ENCODE results near the gene VPS13D. TPM values are rescaled to one million over a fixed set of nuclear protein-coding genes. Genes with fewer than 3 reads are reported as not detected.

Gene VPS13D
- total RNA-seq, 2 experiments from 2014 or later: 32.5 to 39.9 TPM

GRCh38 chr1:12232221-12232620 lies 2.4 kb downstream of the VPS13D start:
- Mint-ChIP-seq H3K27ac (no peak overlapping the region), H3K36me3 (ENCODE audit: low read depth) (peaks cover 18% of the 10 kb centered on the region), H3K4me1 (ENCODE audit: low read depth) (peaks cover 14% of the 10 kb centered on the region), H3K4me3 (no peak overlapping the region), H3K27me3 (ENCODE audit: low read depth) (peaks cover 3% of the 10 kb centered on the region), H3K9me3 (ENCODE audit: insufficient read depth) (no peaks in the 10 kb centered on the region)
- ATAC-seq (no peak), DNase-seq (no peak)
- ChIA-PET POLR2A (interaction anchor here (0.7 kb wide), 1 partner anchor 17 kb away, joined by 3 read pairs; no protein-coding TSS in a partner anchor), CTCF (interaction anchor here (6.9 kb wide), 1 partner anchor 107 kb away, joined by 55 read pairs; no protein-coding TSS in a partner anchor)

GRCh38 chr1:12244078-12244477 lies 14.2 kb downstream of the VPS13D start:
- Mint-ChIP-seq H3K27me3 (ENCODE audit: low read depth) (no peaks in the 10 kb centered on the region), H3K9me3 (ENCODE audit: insufficient read depth) (no peaks in the 10 kb centered on the region), H3K4me3 (no peak overlapping the region), H3K4me1 (ENCODE audit: low read depth) (no peaks in the 10 kb centered on the region), H3K27ac (no peak overlapping the region), H3K36me3 (ENCODE audit: low read depth) (peaks cover 25% of the 10 kb centered on the region)
- ChIA-PET CTCF (interaction anchor here (0.7 to 6.2 kb wide), 16 partner anchors 10 to 436 kb away, joined by 3 to 60 read pairs (median 4); no protein-coding TSS in a partner anchor), POLR2A (no interaction called here)
- peak; percentile 27 for DNase-seq
- no peak for ATAC-seq

GRCh38 chr1:12244585-12244984 lies 14.8 kb downstream of the VPS13D start:
- Mint-ChIP-seq H3K4me1 (ENCODE audit: low read depth) (no peaks in the 10 kb centered on the region), H3K9me3 (ENCODE audit: insufficient read depth) (no peaks in the 10 kb centered on the region), H3K4me3 (no peak overlapping the region), H3K27ac (no peak overlapping the region), H3K27me3 (ENCODE audit: low read depth) (no peaks in the 10 kb centered on the region), H3K36me3 (ENCODE audit: low read depth) (peaks cover 28% of the 10 kb centered on the region)
- ATAC-seq (no peak), DNase-seq (no peak)
- CTCF ChIA-PET: interaction anchor here (0.7 to 6.2 kb wide), 13 partner anchors 10 to 436 kb away, joined by 3 to 60 read pairs (median 5); no protein-coding TSS in a partner anchor
- POLR2A ChIA-PET: no interaction called here

GRCh38 chr1:12245116-12245515 lies 15.3 kb downstream of the VPS13D start:
- H3K36me3 Mint-ChIP-seq (ENCODE audit: low read depth): peaks cover 32% of the 10 kb centered on the region
- H3K27me3 Mint-ChIP-seq (ENCODE audit: low read depth): no peaks in the 10 kb centered on the region
- ChIA-PET CTCF (interaction anchor here (1.2 to 6.2 kb wide), 7 partner anchors 11 to 124 kb away, joined by 3 to 60 read pairs (median 10); no protein-coding TSS in a partner anchor), POLR2A (interaction anchor here (0.7 kb wide), 1 partner anchor 76 kb away, joined by 3 read pairs; no protein-coding TSS in a partner anchor)
- DNase-seq (no peak), ATAC-seq (no peak)
- no peak overlapping the region for H3K27ac Mint-ChIP-seq
- H3K4me3 Mint-ChIP-seq: no peak overlapping the region
- no peaks in the 10 kb centered on the region for H3K4me1 Mint-ChIP-seq (ENCODE audit: low read depth)
- H3K9me3 Mint-ChIP-seq (ENCODE audit: insufficient read depth): no peaks in the 10 kb centered on the region

GRCh38 chr1:12245733-12246132 lies 15.9 kb downstream of the VPS13D start:
- ChIA-PET POLR2A (interaction anchor here (0.7 kb wide), 1 partner anchor 76 kb away, joined by 3 read pairs; no protein-coding TSS in a partner anchor), CTCF (interaction anchor here (1.2 to 6.2 kb wide), 4 partner anchors 19 to 121 kb away, joined by 3 to 60 read pairs (median 8); no protein-coding TSS in a partner anchor)
- H3K27ac Mint-ChIP-seq: no peak overlapping the region
- no peak for ATAC-seq
- no peak for DNase-seq
- no peaks in the 10 kb centered on the region for H3K9me3 Mint-ChIP-seq (ENCODE audit: insufficient read depth)
- no peak overlapping the region for H3K4me3 Mint-ChIP-seq
- no peaks in the 10 kb centered on the region for H3K4me1 Mint-ChIP-seq (ENCODE audit: low read depth)
- H3K36me3 Mint-ChIP-seq (ENCODE audit: low read depth): peaks cover 37% of the 10 kb centered on the region
- H3K27me3 Mint-ChIP-seq (ENCODE audit: low read depth): no peaks in the 10 kb centered on the region

- no peaks in the 10 kb centered on the region for H3K27me3 Mint-ChIP-seq (ENCODE audit: low read depth)
- POLR2A ChIA-PET: no interaction called here
These were observed 16.8 kb downstream of the VPS13D start for GRCh38 chr1:12246584-12246983.

GRCh38 chr1:12249181-12249580 lies 19.4 kb downstream of the VPS13D start:
- POLR2A ChIA-PET: no interaction called here

More at GRCh38 chr1:12246584-12246983, 16.8 kb downstream of the VPS13D start:
- Mint-ChIP-seq H3K36me3 (ENCODE audit: low read depth) (peaks cover 42% of the 10 kb centered on the region), H3K4me1 (ENCODE audit: low read depth) (no peaks in the 10 kb centered on the region), H3K9me3 (ENCODE audit: insufficient read depth) (no peaks in the 10 kb centered on the region), H3K27ac (no peak overlapping the region), H3K4me3 (no peak overlapping the region)
- DNase-seq (no peak), ATAC-seq (no peak)
- CTCF ChIA-PET: interaction anchor here (1.2 to 6.2 kb wide), 2 partner anchors 18 to 122 kb away, joined by 3 to 60 read pairs; no protein-coding TSS in a partner anchor

GRCh38 chr1:12249748-12250147 lies 19.9 kb downstream of the VPS13D start:
- no peak for ATAC-seq
- H3K9me3 Mint-ChIP-seq (ENCODE audit: insufficient read depth): no peaks in the 10 kb centered on the region
- H3K27me3 Mint-ChIP-seq (ENCODE audit: low read depth): no peaks in the 10 kb centered on the region
- H3K4me1 Mint-ChIP-seq (ENCODE audit: low read depth): no peaks in the 10 kb centered on the region
- CTCF ChIA-PET: interaction anchor here (1.0 kb wide), 1 partner anchor 125 kb away, joined by 3 read pairs; no protein-coding TSS in a partner anchor
- H3K4me3 Mint-ChIP-seq: no peak overlapping the region
- no peak for DNase-seq
- H3K27ac Mint-ChIP-seq: no peak overlapping the region
- POLR2A ChIA-PET: no interaction called here
- peaks cover 40% of the 10 kb centered on the region for H3K36me3 Mint-ChIP-seq (ENCODE audit: low read depth)

More at GRCh38 chr1:12249181-12249580, 19.4 kb downstream of the VPS13D start:
- ATAC-seq: no peak
- Mint-ChIP-seq H3K4me1 (ENCODE audit: low read depth) (no peaks in the 10 kb centered on the region), H3K27ac (no peak overlapping the region), H3K27me3 (ENCODE audit: low read depth) (no peaks in the 10 kb centered on the region), H3K4me3 (no peak overlapping the region), H3K9me3 (ENCODE audit: insufficient read depth) (no peaks in the 10 kb centered on the region), H3K36me3 (ENCODE audit: low read depth) (peaks cover 44% of the 10 kb centered on the region)
- CTCF ChIA-PET: interaction anchor here (1.0 to 1.3 kb wide), 1 partner anchor 124 kb away, joined by 3 to 5 read pairs; no protein-coding TSS in a partner anchor
- no peak for DNase-seq

GRCh38 chr1:12251442-12251841 lies 21.6 kb downstream of the VPS13D start:
- DNase-seq (no peak), ATAC-seq (no peak)
- CTCF ChIA-PET: interaction anchor here (1.1 to 1.4 kb wide), 2 partner anchors 24 to 407 kb away, joined by 4 read pairs; no protein-coding TSS in a partner anchor
- no peaks in the 10 kb centered on the region for H3K4me1 Mint-ChIP-seq (ENCODE audit: low read depth)
- H3K4me3 Mint-ChIP-seq: no peak overlapping the region
- POLR2A ChIA-PET: no interaction called here
- no peak overlapping the region for H3K27ac Mint-ChIP-seq
- peaks cover 32% of the 10 kb centered on the region for H3K36me3 Mint-ChIP-seq (ENCODE audit: low read depth)
- H3K9me3 Mint-ChIP-seq (ENCODE audit: insufficient read depth): no peaks in the 10 kb centered on the region
- no peaks in the 10 kb centered on the region for H3K27me3 Mint-ChIP-seq (ENCODE audit: low read depth)

- Mint-ChIP-seq H3K36me3 (ENCODE audit: low read depth) (peaks cover 39% of the 10 kb centered on the region), H3K9me3 (ENCODE audit: insufficient read depth) (no peaks in the 10 kb centered on the region), H3K27me3 (ENCODE audit: low read depth) (no peaks in the 10 kb centered on the region), H3K4me1 (ENCODE audit: low read depth) (no peaks in the 10 kb centered on the region), H3K4me3 (no peak overlapping the region), H3K27ac (no peak overlapping the region)
- ATAC-seq (no peak), DNase-seq (no peak)
- ChIA-PET CTCF (interaction anchor here (1.2 kb wide), 1 partner anchor 131 kb away, joined by 8 read pairs; no protein-coding TSS in a partner anchor), POLR2A (no interaction called here)
These were observed 26.1 kb downstream of the VPS13D start for GRCh38 chr1:12255913-12256312.

GRCh38 chr1:12258272-12258671 lies 28.4 kb downstream of the VPS13D start:
- DNase-seq (no peak), ATAC-seq (no peak)
- POLR2A ChIA-PET: no interaction called here
- no peaks in the 10 kb centered on the region for H3K27me3 Mint-ChIP-seq (ENCODE audit: low read depth)
- H3K27ac Mint-ChIP-seq: no peak overlapping the region
- no peaks in the 10 kb centered on the region for H3K9me3 Mint-ChIP-seq (ENCODE audit: insufficient read depth)
- peaks cover 45% of the 10 kb centered on the region for H3K36me3 Mint-ChIP-seq (ENCODE audit: low read depth)
- no peaks in the 10 kb centered on the region for H3K4me1 Mint-ChIP-seq (ENCODE audit: low read depth)
- H3K4me3 Mint-ChIP-seq: no peak overlapping the region
- CTCF ChIA-PET: interaction anchor here (1.5 kb wide), 1 partner anchor 134 kb away, joined by 4 read pairs; no protein-coding TSS in a partner anchor

GRCh38 chr1:12269351-12269750 lies 39.5 kb downstream of the VPS13D start:
- no peaks in the 10 kb centered on the region for H3K9me3 Mint-ChIP-seq (ENCODE audit: insufficient read depth)
- H3K36me3 Mint-ChIP-seq (ENCODE audit: low read depth): peaks cover 40% of the 10 kb centered on the region

More at GRCh38 chr1:12269351-12269750, 39.5 kb downstream of the VPS13D start:
- POLR2A ChIA-PET: no interaction called here
- DNase-seq (no peak), ATAC-seq (no peak)
- no peaks in the 10 kb centered on the region for H3K27me3 Mint-ChIP-seq (ENCODE audit: low read depth)
- H3K27ac Mint-ChIP-seq: no peak overlapping the region
- no peak overlapping the region for H3K4me3 Mint-ChIP-seq
- peaks cover 9% of the 10 kb centered on the region for H3K4me1 Mint-ChIP-seq (ENCODE audit: low read depth)
- CTCF ChIA-PET: no interaction called here
